CD4-positive, alpha-beta T cell treated with Interleukin-2 at 100 ng/mL for 4 hours (primary cell): ENCODE results near the gene LRRC42.
"Not testable (repeated sequence)": the region's sequence is repeated elsewhere in the genome, so short reads cannot be mapped to it uniquely, and the experiment has no call there.

Experiments
- DNase-seq: peaks from one replicate; pipeline ENCODE4 v3.0.0-alpha.2; 2020; ENCODE audit warnings: low spot score

LRRC42 gene

GRCh38 chr1:53967409-53968124, 21.4 kb downstream of the LRRC42 start:
- no peak for DNase-seq

DNA sequence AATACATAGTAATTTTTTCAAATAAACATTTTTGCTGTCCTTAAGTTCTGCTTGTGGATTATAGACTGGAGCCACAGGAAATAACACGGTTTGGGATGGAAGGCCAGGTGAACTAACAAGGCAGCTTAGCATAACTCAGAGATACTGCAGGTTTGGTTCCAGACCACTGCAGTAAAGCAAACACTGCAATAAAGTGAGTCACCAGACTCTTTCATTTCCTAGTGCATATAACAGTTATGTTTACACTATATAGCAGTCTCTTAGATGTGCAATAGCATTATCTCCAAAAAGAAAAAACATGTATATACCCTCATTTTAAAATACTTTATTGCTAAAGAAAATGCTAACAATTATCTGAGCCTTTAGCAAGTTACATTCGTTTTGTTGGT, 22.0 kb downstream of the LRRC42 start:
- no peak for DNase-seq

GRCh38 chr1:53969323-53969722, 23.2 kb downstream of the LRRC42 start:
- DNase-seq: not testable (repeated sequence)

DNA sequence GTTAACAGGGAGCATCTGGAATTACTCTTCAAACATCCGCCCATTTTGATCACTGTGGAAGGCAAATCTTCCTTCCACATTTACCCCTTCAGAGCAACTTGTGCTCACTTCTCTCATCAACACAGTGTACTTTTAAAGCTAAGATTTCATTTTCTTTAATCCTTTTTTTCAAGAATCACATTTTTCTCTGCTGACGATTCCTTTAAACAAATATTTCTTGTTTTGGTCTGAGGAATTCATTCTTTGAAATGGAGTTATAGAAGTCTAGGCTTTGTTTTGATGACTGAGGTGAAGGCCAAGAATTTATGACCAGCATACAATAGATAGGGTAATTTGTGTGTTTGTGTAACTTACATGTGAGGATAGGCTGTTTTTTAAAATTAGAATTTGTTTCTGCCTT, 25.6 kb downstream of the LRRC42 start:
- no peak for DNase-seq

- no peak for DNase-seq
These were observed 29.7 kb downstream of the LRRC42 start for GRCh38 chr1:53975861-53976260.

DNA sequence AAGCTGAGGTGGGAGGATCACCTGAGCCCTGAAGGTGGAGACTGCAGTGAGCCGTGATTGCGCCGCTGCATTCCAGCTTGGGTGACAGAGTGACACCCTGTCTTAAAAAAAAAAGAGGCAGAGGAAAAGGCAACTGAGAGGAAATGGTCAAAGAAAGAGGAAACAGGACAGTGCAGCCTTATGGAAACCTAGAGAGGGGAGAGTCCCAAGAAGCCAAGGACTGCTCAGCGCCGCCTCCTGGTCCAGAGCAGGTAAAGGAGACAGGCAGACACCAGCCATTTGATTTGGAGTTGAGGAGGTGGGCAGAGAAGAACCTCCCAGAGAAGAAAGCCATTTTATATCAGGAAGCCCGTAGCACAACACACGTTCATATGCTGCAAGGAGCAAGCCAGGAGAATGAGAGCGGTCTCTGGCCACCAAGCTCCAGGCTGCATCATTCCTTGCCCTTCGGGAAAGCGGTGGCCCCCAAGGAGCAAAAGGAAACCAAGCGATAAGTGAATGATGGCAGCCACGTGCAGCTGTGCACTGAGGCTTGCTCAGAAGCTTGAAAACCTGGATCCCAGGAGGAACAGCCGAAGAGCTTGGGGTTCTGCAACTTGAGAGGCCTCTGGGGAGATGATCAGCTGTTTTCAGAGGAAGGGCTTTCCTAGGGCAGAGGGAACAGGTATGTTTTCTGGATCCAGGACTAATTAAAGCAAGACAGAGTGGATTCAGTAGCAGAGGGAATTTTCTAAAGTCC, 33.7 kb downstream of the LRRC42 start:
- DNase-seq: no peak

DNA sequence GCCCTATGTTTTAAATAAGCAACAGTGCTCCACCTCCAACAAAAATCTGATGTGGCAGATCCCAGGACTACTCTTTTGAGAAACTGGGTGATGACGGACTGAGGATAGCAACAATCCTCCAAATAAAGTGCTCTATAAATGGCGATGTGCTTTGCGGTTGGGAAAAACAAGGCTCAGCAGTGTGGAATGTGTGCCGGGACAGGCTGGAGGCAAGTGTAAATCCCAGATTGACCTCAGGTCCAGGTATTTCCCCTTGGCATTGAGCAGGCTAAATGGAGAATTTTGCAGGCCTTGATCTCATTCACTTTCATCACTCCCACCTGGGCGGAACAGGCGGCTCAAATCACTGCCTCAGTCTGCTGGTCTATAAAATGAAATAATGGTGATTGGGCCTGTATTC, 35.1 kb downstream of the LRRC42 start:
- no peak for DNase-seq

DNA sequence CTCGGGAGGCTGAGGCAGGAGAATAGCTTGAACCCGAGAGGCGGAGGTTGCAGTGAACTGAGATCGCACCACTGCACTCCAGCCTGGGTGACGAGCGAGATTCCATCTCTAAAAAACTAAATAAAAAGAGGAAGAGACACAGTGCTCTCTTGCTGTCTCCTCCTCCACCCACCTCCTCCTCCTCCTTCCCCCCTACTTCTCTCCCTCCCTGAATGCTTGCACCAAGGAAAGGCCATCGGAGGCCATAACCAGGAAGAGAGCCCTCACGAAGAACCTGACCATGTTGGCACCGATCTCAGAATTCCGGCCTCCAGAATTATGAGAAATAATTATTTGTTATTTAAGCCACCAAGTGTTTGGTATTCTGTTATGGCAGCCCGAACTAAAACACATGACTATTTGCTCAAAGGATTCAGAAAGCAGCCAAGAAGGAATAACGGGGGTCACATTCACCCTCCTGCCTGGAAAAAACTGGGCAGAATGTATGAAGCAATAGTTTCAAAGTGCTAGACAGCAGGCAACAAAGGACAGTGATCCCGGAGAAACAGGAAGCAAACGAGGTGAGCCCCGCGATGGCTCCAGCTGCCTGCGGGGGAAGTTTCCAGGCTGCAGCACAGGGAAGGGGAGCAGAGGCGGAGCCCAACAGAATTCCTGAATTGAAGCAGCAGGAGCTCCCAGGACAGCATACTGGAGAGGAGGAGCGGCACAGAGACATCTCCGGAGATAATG, 36.0 kb downstream of the LRRC42 start:
- no peak for DNase-seq

DNA sequence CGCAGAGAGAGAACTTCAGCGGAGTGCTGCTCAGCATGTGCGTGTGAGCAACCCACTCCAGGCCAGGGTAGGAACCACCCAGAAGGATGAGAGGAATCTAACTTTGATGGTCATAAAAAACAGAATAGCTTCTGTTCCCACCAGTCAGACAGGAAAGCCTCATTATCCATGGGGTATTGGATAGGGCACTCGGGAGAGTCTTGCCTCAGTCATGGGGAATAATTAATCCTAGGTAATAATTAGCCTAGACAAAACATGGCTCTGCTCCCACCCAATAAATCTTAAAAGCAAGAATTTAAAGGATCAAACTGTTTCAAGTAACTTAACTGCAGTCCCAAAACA, 36.6 kb downstream of the LRRC42 start:
- DNase-seq: no peak

- DNase-seq: no peak
These were observed 38.6 kb downstream of the LRRC42 start for GRCh38 chr1:53984726-53985125.

- no peak for DNase-seq
These were observed 40.3 kb downstream of the LRRC42 start for GRCh38 chr1:53986458-53986857.

DNA sequence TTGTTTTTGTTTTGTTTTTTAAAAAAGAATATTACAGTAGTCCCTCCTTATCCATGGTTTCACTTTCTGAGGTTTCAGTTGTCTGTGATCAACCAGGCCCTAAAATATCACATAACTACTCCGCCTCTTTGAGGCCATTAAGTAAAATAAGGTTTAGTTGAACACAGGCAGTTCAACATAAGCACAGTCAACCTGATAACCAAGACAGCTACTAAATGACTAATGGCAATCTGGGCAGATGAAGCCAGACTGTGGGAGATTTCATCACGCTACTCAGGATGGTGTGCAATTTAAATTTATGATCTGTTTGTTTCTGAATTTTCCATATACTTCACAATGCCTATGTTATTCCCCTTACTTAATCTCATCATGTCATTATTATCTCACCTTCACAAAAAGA, 41.7 kb downstream of the LRRC42 start:
- no peak for DNase-seq

GRCh38 chr1:53992085-53992874, 46.1 kb downstream of the LRRC42 start:
- DNase-seq: no peak

DNA sequence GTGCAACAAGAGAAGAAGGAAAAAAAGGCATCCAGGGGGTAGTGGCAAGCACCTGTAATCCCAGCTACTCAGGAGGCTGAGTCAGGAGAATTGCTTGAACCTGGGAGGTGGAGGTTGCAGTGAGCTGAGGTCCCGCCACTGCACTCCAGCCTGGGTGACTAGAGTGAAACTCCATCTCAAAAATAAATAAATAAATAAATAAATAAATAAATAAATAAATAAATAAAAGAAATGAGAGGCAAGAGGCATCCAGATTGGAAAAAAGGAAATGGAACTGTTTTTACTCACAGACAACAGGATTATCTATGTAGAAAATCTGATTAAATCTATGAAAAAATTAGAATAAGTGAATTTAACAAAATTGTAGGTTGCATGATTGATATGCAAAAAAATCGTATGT, 48.4 kb downstream of the LRRC42 start:
- DNase-seq: not testable (repeated sequence)

GRCh38 chr1:53995683-53996082, 49.5 kb downstream of the LRRC42 start:
- DNase-seq: no peak

GRCh38 chr1:53998223-53998622, 52.1 kb downstream of the LRRC42 start:
- no peak for DNase-seq

GRCh38 chr1:53999920-54000319, 53.8 kb downstream of the LRRC42 start:
- DNase-seq: no peak

GRCh38 chr1:54001591-54001990, 55.4 kb downstream of the LRRC42 start:
- no peak for DNase-seq

DNA sequence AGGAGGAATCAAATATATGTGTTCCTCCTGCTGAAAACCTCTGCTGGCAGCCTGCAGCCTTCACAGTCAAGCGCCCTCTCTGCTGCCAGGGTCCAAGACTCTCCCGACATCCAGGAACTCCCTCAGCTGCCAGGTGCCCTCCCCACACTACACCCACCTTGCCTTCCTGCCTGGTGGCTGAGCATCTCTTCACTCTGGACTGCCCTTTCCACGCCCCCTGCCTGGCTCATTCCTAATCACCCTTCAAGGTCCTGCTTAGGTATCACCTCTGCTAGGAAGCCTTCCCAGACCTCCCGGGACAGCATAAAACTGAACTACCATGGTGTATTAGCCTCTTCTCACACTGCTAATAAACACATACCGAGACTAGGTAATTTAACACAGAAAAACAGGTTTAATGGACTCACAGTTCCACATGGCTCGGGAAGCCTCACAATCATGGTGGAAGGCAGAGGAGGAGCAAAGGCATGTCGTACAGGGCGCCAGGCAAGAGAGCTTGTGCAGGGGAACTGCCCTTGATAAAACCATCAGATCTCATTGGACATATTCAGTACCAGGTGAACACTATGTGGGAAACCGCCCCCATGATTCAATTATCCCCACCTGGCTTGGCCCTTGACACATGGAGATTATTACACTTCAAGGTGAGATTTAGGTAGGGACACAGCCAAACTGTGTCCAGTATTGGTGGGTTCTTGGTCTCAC, 56.5 kb downstream of the LRRC42 start:
- DNase-seq: no peak

GRCh38 chr1:54003249-54003646, 57.1 kb downstream of the LRRC42 start:
- no peak for DNase-seq

DNA sequence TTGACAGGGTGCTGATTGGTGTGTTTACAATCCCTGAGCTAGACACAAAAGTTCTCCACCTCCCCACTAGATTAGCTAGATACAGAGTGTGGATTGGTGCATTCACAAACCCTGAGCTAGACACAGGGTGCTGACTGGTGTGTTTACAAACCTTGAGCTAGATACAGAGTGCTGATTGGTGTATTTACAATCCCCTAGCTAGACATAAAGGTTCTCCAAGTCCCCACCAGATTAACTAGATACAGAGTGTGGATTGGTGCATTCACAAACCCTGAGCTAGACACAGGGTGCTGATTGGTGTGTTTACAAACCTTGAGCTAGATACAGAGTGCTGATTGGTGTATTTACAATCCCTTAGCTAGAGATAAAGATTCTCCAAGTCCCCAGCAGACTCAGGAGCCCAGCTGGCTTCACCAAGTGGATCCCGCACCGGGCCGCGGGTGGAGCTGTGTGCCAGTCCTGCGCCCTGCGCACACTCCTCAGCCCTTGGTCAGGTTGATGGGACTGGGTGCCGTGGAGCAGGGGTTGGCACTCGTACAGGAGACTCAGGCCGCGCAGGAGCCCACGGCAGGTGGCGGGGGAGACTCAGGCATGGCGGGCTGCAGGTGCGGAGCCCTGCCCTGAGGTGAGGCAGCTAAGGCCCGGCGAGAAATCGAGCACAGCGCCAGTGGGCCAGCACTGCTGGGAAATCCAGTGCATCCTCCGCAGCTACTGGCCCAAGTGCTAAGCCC, 57.8 kb downstream of the LRRC42 start:
- not testable (repeated sequence) for DNase-seq
